ENCODE measurements around the gene FAH.
"Not testable (repeated sequence)": the region's sequence is repeated elsewhere in the genome, so short reads cannot be mapped to it uniquely, and the experiment has no call there.

The FAH gene

GRCh38 chr15:80152896-80153876, at the start of gene FAH:
Gene FAH (plus strand): TSS chr15:80152999. CDS start chr15:80153055, 56 bp downstream.
- peak; percentile 30 for DNase-seq (ENCODE audit: low spot score)

GRCh38 chr15:80105193-80105592, 47.6 kb upstream of the FAH start:
- DNase-seq (ENCODE audit: low spot score) = no peak

GRCh38 chr15:80105595-80105994, 47.2 kb upstream of the FAH start:
- peak; percentile 1 for DNase-seq (ENCODE audit: low spot score)

GRCh38 chr15:80106051-80106450, 46.7 kb upstream of the FAH start:
- no peak for DNase-seq (ENCODE audit: low spot score)

- DNase-seq (ENCODE audit: low spot score) = no peak
Observed at GRCh38 chr15:80107204-80107603, 45.6 kb upstream of the FAH start.

GRCh38 chr15:80107774-80108173, 45.0 kb upstream of the FAH start:
- DNase-seq (ENCODE audit: low spot score) = no peak

GRCh38 chr15:80109388-80109787, 43.4 kb upstream of the FAH start:
- no peak for DNase-seq (ENCODE audit: low spot score)

- no peak for DNase-seq (ENCODE audit: low spot score)
Observed at GRCh38 chr15:80110920-80111319, 41.9 kb upstream of the FAH start.

GRCh38 chr15:80114114-80114513, 38.7 kb upstream of the FAH start:
- DNase-seq (ENCODE audit: low spot score) = no peak

- no peak for DNase-seq (ENCODE audit: low spot score)
Observed at GRCh38 chr15:80115021-80115420, 37.8 kb upstream of the FAH start.

- DNase-seq (ENCODE audit: low spot score) = no peak
Observed at GRCh38 chr15:80118956-80119355, 33.8 kb upstream of the FAH start.

- DNase-seq (ENCODE audit: low spot score) = no peak
Observed at GRCh38 chr15:80120636-80121035, 32.2 kb upstream of the FAH start.

- no peak for DNase-seq (ENCODE audit: low spot score)
Observed at GRCh38 chr15:80121546-80121945, 31.3 kb upstream of the FAH start.

GRCh38 chr15:80123034-80123433, 29.8 kb upstream of the FAH start:
- no peak for DNase-seq (ENCODE audit: low spot score)

GRCh38 chr15:80127253-80127652, 25.5 kb upstream of the FAH start:
- not testable (repeated sequence) for DNase-seq (ENCODE audit: low spot score)

- DNase-seq (ENCODE audit: low spot score) = no peak
Observed at GRCh38 chr15:80127911-80128310, 24.9 kb upstream of the FAH start.

GRCh38 chr15:80132382-80132781, 20.4 kb upstream of the FAH start:
- no peak for DNase-seq (ENCODE audit: low spot score)

- DNase-seq (ENCODE audit: low spot score) = no peak
Observed at GRCh38 chr15:80136854-80137253, 15.9 kb upstream of the FAH start.

GRCh38 chr15:80138961-80139360, 13.8 kb upstream of the FAH start:
- no peak for DNase-seq (ENCODE audit: low spot score)

- DNase-seq (ENCODE audit: low spot score) = no peak
Observed at GRCh38 chr15:80140909-80141308, 11.9 kb upstream of the FAH start.

- no peak for DNase-seq (ENCODE audit: low spot score)
Observed at GRCh38 chr15:80141916-80142598, 10.7 kb upstream of the FAH start.

GRCh38 chr15:80142646-80143045, 10.2 kb upstream of the FAH start:
- DNase-seq (ENCODE audit: low spot score) = no peak

- no peak for DNase-seq (ENCODE audit: low spot score)
Observed at GRCh38 chr15:80151148-80151547, 1.7 kb upstream of the FAH start.

Data from CD4-positive, alpha-beta T cell treated with Interleukin-2 at 100 ng/mL for 4 hours (primary cell).